Erythroblast (primary cell): Measurements from ENCODE around the gene PARS2.

Source experiments
- GATA1 ChIP-seq: IDR thresholded peaks from 2 replicates; pipeline ENCODE4 v1.6.1; 2011; ENCODE audit warnings: low read depth, mild to moderate bottlenecking, control low read depth, low read length, moderate library complexity
- POLR2A ChIP-seq: IDR thresholded peaks from 2 replicates; pipeline ENCODE4 v1.6.1; 2011; ENCODE audit warnings: mild to moderate bottlenecking, low read length

DNA sequence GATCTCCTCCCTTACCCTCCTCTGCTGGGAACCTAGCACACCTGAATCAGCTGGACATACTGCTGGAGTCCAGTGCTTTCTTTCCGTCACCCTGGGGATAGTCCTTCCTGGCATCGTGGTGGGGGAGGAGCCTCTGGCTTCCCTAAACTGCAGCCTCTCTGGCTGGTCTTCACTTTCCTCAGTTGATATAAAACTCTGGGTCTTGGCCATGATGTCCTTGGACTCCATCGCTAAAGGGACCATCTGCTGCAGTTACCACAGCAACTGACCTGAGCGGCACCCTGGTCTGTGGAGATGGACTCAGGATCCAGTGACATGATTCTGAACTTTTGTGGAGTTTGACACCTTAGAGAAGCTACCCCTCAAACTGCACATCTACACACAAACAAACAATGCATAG is 22.8 kb downstream of the PARS2 start:
- TF ChIP-seq POLR2A (no peak), GATA1 (no peak)
